ENCODE measurements around the gene ZBTB22. TPM values are rescaled to one million over a fixed set of nuclear protein-coding genes. Genes with fewer than 3 reads are reported as not detected.
"Not testable (repeated sequence)": the region's sequence is repeated elsewhere in the genome, so short reads cannot be mapped to it uniquely, and the experiment has no call there.

The ZBTB22 gene
- total RNA-seq, 6 experiments from 2014 or later = 15.2 to 19.9 (median 17.0) TPM

- DNase-seq = no peak
- no peak for TF ChIP-seq CTCF (IDR thresholded peaks at IDR 0.05)
- Mint-ChIP-seq H3K27me3 (ENCODE audit: insufficient read depth) (peaks cover 25% of the 10 kb centered on the region), H3K9me3 (peaks cover 14% of the 10 kb centered on the region), H3K4me3 (peak overlapping the region; percentile 97), H3K27ac (peak overlapping the region; percentile 99), H3K36me3 (ENCODE audit: low read depth) (peaks cover 48% of the 10 kb centered on the region), H3K4me1 (ENCODE audit: low read depth) (peaks cover 47% of the 10 kb centered on the region)
These were observed 41.0 kb downstream of the ZBTB22 start for GRCh38 chr6:33276581-33276863.

GRCh38 chr6:33275795-33276580, 41.6 kb downstream of the ZBTB22 start:
- H3K9me3 Mint-ChIP-seq = peaks cover 14% of the 10 kb centered on the region
- H3K36me3 Mint-ChIP-seq (ENCODE audit: low read depth) = peaks cover 48% of the 10 kb centered on the region
- peak overlapping the region; percentile 99 for H3K27ac Mint-ChIP-seq
- H3K27me3 Mint-ChIP-seq (ENCODE audit: insufficient read depth) = peaks cover 25% of the 10 kb centered on the region
- DNase-seq = not testable (repeated sequence)
- H3K4me1 Mint-ChIP-seq (ENCODE audit: low read depth) = peaks cover 47% of the 10 kb centered on the region
- peak overlapping the region; percentile 97 for H3K4me3 Mint-ChIP-seq

- no peak for TF ChIP-seq CTCF (IDR thresholded peaks at IDR 0.05)
- Mint-ChIP-seq H3K4me3 (peak overlapping the region; percentile 97), H3K9me3 (peaks cover 14% of the 10 kb centered on the region), H3K36me3 (ENCODE audit: low read depth) (peaks cover 58% of the 10 kb centered on the region), H3K27me3 (ENCODE audit: insufficient read depth) (peaks cover 27% of the 10 kb centered on the region), H3K27ac (peak overlapping the region; percentile 99), H3K4me1 (ENCODE audit: low read depth) (peaks cover 60% of the 10 kb centered on the region)
- no peak for DNase-seq
These were observed 43.3 kb downstream of the ZBTB22 start for GRCh38 chr6:33273924-33274902.

- H3K27me3 Mint-ChIP-seq (ENCODE audit: insufficient read depth) = peaks cover 27% of the 10 kb centered on the region
- H3K27ac Mint-ChIP-seq = peak overlapping the region; percentile 99
- no peak for DNase-seq
- H3K4me3 Mint-ChIP-seq = peak overlapping the region; percentile 97
- TF ChIP-seq CTCF (IDR thresholded peaks at IDR 0.05) = no peak
- H3K36me3 Mint-ChIP-seq (ENCODE audit: low read depth) = peaks cover 58% of the 10 kb centered on the region
- H3K9me3 Mint-ChIP-seq = peaks cover 14% of the 10 kb centered on the region
- H3K4me1 Mint-ChIP-seq (ENCODE audit: low read depth) = peaks cover 60% of the 10 kb centered on the region
These were observed 44.2 kb downstream of the ZBTB22 start for GRCh38 chr6:33273129-33273923.

GRCh38 chr6:33272275-33273128, 45.0 kb downstream of the ZBTB22 start:
- DNase-seq = no peak
- no peak for TF ChIP-seq CTCF (IDR thresholded peaks at IDR 0.05)
- peak overlapping the region; percentile 97 for H3K4me3 Mint-ChIP-seq
- H3K4me1 Mint-ChIP-seq (ENCODE audit: low read depth) = peaks cover 60% of the 10 kb centered on the region
- H3K36me3 Mint-ChIP-seq (ENCODE audit: low read depth) = peaks cover 64% of the 10 kb centered on the region
- H3K9me3 Mint-ChIP-seq = peaks cover 14% of the 10 kb centered on the region
- H3K27ac Mint-ChIP-seq = peak overlapping the region; percentile 99
- peaks cover 23% of the 10 kb centered on the region for H3K27me3 Mint-ChIP-seq (ENCODE audit: insufficient read depth)
